Suppressor macrophage treated with lipopolysaccharide for 1 hour (primary cell): ENCODE results near the gene DNAH3.
"Not testable (repeated sequence)": the region's sequence is repeated elsewhere in the genome, so short reads cannot be mapped to it uniquely, and the experiment has no call there.

Experiments
- DNase-seq, 3 donors: peaks; one replicate each; pipeline ENCODE4 v3.0.0-alpha.2; 2020 to 2022

The DNAH3 gene

GRCh38 chr16:21166561-21166961 lies 15.9 kb upstream of the DNAH3 start:
- DNase-seq, result no peak

GRCh38 chr16:21164521-21165168 lies 14.0 kb upstream of the DNAH3 start:
- DNase-seq, result no peak

- DNase-seq, result no peak
Observed at GRCh38 chr16:21163576-21163975, 12.9 kb upstream of the DNAH3 start.

GRCh38 chr16:21162661-21163151 lies 12.1 kb upstream of the DNAH3 start:
- DNase-seq, result no peak

GRCh38 chr16:21161211-21161610 lies 10.6 kb upstream of the DNAH3 start:
- DNase-seq, result no peak

- DNase-seq, result no peak
Observed at GRCh38 chr16:21160276-21160675, 9.6 kb upstream of the DNAH3 start.

GRCh38 chr16:21159281-21159951 lies 8.8 kb upstream of the DNAH3 start:
- peak; percentile 61 to 76 (median 71) for DNase-seq

- peak; percentile 88 to 96 (median 91) for DNase-seq
Observed at GRCh38 chr16:21158208-21159110, 7.8 kb upstream of the DNAH3 start, which contains the start of gene LDAF1. LDAF1 (plus strand) TSS chr16:21158674; CDS start chr16:21161183, 2,509 bp downstream.

GRCh38 chr16:21157632-21158031 lies 7.0 kb upstream of the DNAH3 start:
- peak in 2 of 3 donors; percentile 11 to 16 for DNase-seq

- DNase-seq, result peak; percentile 43 to 64 (median 63)
Observed at GRCh38 chr16:21156767-21157467, 6.3 kb upstream of the DNAH3 start.

GRCh38 chr16:21156011-21156410 lies 5.4 kb upstream of the DNAH3 start:
- not testable (repeated sequence) for DNase-seq

GRCh38 chr16:21153124-21153729 lies 2.6 kb upstream of the DNAH3 start:
- DNase-seq, result not testable (repeated sequence)

GRCh38 chr16:21152160-21153030 lies 1.7 kb upstream of the DNAH3 start:
- DNase-seq, result not testable (repeated sequence)

GRCh38 chr16:21145738-21146137 lies 4.9 kb downstream of the DNAH3 start:
- DNase-seq, result no peak

- peak in 1 of 3 donors; percentile 14 for DNase-seq
Observed at GRCh38 chr16:21134053-21134452, 16.6 kb downstream of the DNAH3 start.

GRCh38 chr16:21130811-21131210 lies 19.8 kb downstream of the DNAH3 start:
- DNase-seq, result no peak

- DNase-seq, result peak in 1 of 3 donors; percentile 0
Observed at GRCh38 chr16:21128991-21129390, 21.7 kb downstream of the DNAH3 start.

- peak in 1 of 3 donors; percentile 1 for DNase-seq
Observed at GRCh38 chr16:21126518-21126917, 24.1 kb downstream of the DNAH3 start.

- DNase-seq, result no peak
Observed at GRCh38 chr16:21125191-21125590, 25.5 kb downstream of the DNAH3 start.

- DNase-seq, result peak in 1 of 3 donors; percentile 8
Observed at GRCh38 chr16:21120976-21121520, 29.6 kb downstream of the DNAH3 start.

- peak in 1 of 3 donors; percentile 8 for DNase-seq
Observed at GRCh38 chr16:21117567-21117966, 33.1 kb downstream of the DNAH3 start.
